ENCODE measurements around the gene SGCA. TPM values are rescaled to one million over a fixed set of nuclear protein-coding genes. Genes with fewer than 3 reads are reported as not detected.

SGCA gene
- total and polyA plus RNA-seq, 2 experiments from 2014 or later = 0.19 TPM; not detected in 1

- peaks cover 65% of the 10 kb centered on the region for H3K4me1 Mint-ChIP-seq
- H3K27me3 ChIP-seq (ENCODE audit: insufficient read depth) = peaks cover 20% of the 10 kb centered on the region
- ATAC-seq (peak; percentile 67), DNase-seq (ENCODE audit: low spot score) (peak; percentile 83)
- peaks cover 45% of the 10 kb centered on the region for H3K27me3 Mint-ChIP-seq (ENCODE audit: insufficient read depth, low read depth, poor library complexity)
- H3K4me1 ChIP-seq (ENCODE audit: insufficient read depth) = peaks cover 45% of the 10 kb centered on the region
- H2AFZ ChIP-seq = peak overlapping the region; percentile 26; the same call in 1 of the 2 replicates
- no peaks in the 10 kb centered on the region for H3K79me2 ChIP-seq (replicated peaks; ENCODE audit: insufficient read depth)
- no peak overlapping the region for H3K27ac ChIP-seq (ENCODE audit: low read depth)
- peak overlapping the region; percentile 42 for H3K4me3 ChIP-seq
- no peaks in the 10 kb centered on the region for H3K36me3 Mint-ChIP-seq (ENCODE audit: low read depth)
- no peaks in the 10 kb centered on the region for H3K9me2 ChIP-seq (ENCODE audit: insufficient read depth)
- 0 out of 2 replicates have a peak, but pooled peaks cover 5% of the 10 kb centered on the region for H3F3A ChIP-seq (replicated peaks; ENCODE audit: low read depth)
- H4K20me1 ChIP-seq (replicated peaks; ENCODE audit: insufficient read depth) = no peaks in the 10 kb centered on the region
- no peak for TF ChIP-seq ZNF114 (CRISPR knock-in tag; IDR thresholded peaks at IDR 0.05)
- no peak for TF ChIP-seq ETS1 (IDR thresholded peaks at IDR 0.05)
- TF ChIP-seq ZNF331 (CRISPR knock-in tag; IDR thresholded peaks at IDR 0.05; ENCODE audit: low read depth) = no peak
- TF ChIP-seq JUNB (IDR thresholded peaks at IDR 0.05; ENCODE audit: unreplicated experiment) = no peak
- TF ChIP-seq CTCF (conservative IDR thresholded peaks at IDR 0.05; ENCODE audit: low read depth in 2 of 2) = no peak
- no peak for TF ChIP-seq EZH2 (IDR thresholded peaks at IDR 0.05; ENCODE audit: low read depth, unreplicated experiment)
- H3K4me2 ChIP-seq = peak overlapping the region; percentile 67
- H3K9me3 Mint-ChIP-seq = no peaks in the 10 kb centered on the region
- H3K4me3 Mint-ChIP-seq = peak overlapping the region; percentile 51
- H3K36me3 ChIP-seq (ENCODE audit: insufficient read depth) = no peaks in the 10 kb centered on the region
- no peak overlapping the region for H3K27ac Mint-ChIP-seq
These were observed 40.9 kb downstream of the SGCA start for GRCh38 chr17:50206604-50207293.

- ATAC-seq (no peak), DNase-seq (ENCODE audit: low spot score) (no peak)
- Histone ChIP-seq H3K36me3 (ENCODE audit: insufficient read depth) (no peaks in the 10 kb centered on the region), H3K9me2 (ENCODE audit: insufficient read depth) (no peaks in the 10 kb centered on the region), H3K4me3 (peak overlapping the region; percentile 42; the same call in 1 of the 2 replicates), H4K20me1 (replicated peaks; ENCODE audit: insufficient read depth) (no peaks in the 10 kb centered on the region), H3K4me2 (peak overlapping the region; percentile 67), H3K27me3 (ENCODE audit: insufficient read depth) (peaks cover 14% of the 10 kb centered on the region), H3K4me1 (ENCODE audit: insufficient read depth) (peaks cover 45% of the 10 kb centered on the region), H3F3A (replicated peaks; ENCODE audit: low read depth) (0 out of 2 replicates have a peak, but pooled peaks cover 5% of the 10 kb centered on the region), H2AFZ (peak overlapping the region; percentile 66; the same call in 1 of the 2 replicates), H3K79me2 (replicated peaks; ENCODE audit: insufficient read depth) (no peaks in the 10 kb centered on the region), H3K27ac (ENCODE audit: low read depth) (no peak overlapping the region)
- Mint-ChIP-seq H3K4me3 (peak overlapping the region; percentile 16; the same call in 1 of the 3 replicates), H3K27ac (no peak overlapping the region), H3K9me3 (no peaks in the 10 kb centered on the region), H3K36me3 (ENCODE audit: low read depth) (no peaks in the 10 kb centered on the region), H3K4me1 (peaks cover 65% of the 10 kb centered on the region), H3K27me3 (ENCODE audit: insufficient read depth, low read depth, poor library complexity) (peaks cover 41% of the 10 kb centered on the region)
- TF ChIP-seq ZNF462 (CRISPR knock-in tag; IDR thresholded peaks at IDR 0.05) (no peak), ZNF114 (CRISPR knock-in tag; IDR thresholded peaks at IDR 0.05) (no peak), EZH2phosphoT487 (IDR thresholded peaks at IDR 0.05; ENCODE audit: unreplicated experiment) (no peak), CREB1 (CRISPR knock-in tag; IDR thresholded peaks at IDR 0.05; ENCODE audit: low read depth) (no peak), EZH2 (IDR thresholded peaks at IDR 0.05; ENCODE audit: low read depth, unreplicated experiment) (no peak), ZNF331 (CRISPR knock-in tag; IDR thresholded peaks at IDR 0.05; ENCODE audit: low read depth) (no peak), ETS1 (IDR thresholded peaks at IDR 0.05) (no peak)
These were observed 41.5 kb downstream of the SGCA start for GRCh38 chr17:50207315-50207714.

Measured in GM23338 (cell line).